ENCODE results near the gene ENAH.
"Not testable (repeated sequence)": the region's sequence is repeated elsewhere in the genome, so short reads cannot be mapped to it uniquely, and the experiment has no call there.

The ENAH gene

DNA sequence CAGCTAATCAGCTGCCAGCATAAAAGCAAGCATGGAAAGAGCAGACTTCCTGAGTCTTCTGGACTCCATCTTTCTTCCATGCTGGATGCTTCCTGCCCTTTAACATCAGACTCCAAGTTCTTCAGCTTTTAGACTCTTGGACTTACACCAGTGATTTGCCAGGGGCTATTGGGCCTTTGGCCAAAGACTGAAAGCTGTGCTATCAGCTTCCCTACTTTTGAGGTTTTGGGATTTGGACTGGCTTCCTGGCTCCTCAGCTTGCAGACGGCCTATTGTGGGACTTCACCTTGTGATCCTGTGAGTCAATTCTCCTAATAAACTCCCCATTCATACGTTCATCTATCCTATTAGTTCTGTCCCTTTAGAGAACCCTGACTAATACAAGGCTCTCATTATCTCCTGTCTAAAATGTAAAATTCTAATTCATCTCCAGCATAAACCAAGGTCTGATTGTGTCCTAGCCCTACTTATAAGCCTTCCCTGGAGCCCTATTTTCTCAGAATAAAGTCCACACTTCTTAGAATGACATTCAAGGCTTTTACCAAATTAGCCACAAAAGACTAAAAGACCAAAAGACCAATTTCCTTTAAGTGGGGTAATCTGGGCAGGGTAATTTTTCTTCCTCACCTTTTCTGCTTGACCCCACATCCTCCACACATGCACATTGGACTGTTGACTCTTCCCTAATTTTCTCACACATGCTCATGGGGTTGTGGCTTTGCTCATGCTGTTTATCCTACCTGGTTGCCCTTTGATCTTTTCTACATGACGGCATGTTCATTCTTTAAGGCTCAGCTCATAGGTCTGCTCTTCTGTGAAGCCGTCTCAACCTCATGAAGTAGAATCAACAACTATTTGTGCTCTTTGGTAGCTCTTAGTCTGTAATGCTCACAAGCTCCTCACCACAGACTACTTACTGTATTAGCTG lies 18.1 kb upstream of the ENAH start:
- no peak for DNase-seq

DNA sequence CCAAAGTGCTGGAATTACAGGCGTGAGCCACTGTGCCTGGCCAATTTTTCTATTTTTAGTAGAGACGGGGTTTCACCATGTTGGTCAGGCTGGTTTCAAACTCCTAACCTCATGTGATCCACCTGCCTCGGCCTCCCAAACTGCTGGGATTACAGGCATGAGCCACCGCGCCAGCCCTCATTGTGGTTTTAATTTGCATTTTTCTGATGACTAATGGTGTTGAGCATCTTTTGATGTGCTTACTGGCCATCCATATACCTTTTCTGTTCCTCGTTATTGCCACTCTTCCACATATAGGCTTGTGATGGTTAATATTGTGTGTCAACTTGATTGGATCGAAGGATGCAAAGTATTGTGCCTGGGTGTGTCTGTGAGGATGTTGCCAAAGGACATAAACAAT lies 17.4 kb upstream of the ENAH start:
- no peak for DNase-seq

DNA sequence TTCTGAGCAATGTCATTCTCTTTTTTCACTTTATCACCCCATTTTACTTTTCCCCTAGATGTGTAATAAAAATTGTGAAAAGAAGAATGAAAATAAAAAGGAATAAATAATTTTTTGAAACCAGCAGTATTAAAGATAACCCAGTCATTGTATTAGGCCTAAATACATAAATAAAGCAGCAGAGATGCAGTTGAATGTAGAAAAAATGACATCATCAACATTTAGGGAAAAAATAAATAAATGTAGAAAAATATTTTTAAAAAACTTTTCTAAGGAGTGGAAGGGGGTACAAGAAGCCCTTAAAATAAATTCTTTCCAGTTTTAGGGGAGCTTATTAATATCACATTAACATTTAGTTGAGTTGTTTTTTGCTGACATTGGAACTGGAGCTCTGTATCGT lies 15.3 kb upstream of the ENAH start:
- no peak for DNase-seq

DNA sequence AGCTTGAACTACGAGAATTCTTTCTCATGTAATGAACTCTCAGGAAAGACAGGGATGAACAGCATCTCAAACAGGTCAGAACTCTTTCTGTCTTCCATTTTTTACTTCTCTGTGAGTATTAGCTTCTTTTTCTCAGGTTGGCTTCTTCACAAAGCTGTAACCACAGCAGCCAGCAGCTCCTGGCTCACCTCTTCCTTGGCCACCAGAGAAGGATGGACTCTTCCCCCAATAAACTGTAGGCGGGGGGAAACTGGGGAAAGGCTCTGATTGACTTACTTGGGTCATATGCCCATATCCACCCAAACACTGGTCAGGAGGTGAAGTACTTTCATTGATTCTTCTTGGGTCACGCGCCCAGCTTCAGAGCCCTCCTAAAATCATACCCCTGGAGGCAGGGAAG lies 14.4 kb upstream of the ENAH start:
- no peak for DNase-seq

DNA sequence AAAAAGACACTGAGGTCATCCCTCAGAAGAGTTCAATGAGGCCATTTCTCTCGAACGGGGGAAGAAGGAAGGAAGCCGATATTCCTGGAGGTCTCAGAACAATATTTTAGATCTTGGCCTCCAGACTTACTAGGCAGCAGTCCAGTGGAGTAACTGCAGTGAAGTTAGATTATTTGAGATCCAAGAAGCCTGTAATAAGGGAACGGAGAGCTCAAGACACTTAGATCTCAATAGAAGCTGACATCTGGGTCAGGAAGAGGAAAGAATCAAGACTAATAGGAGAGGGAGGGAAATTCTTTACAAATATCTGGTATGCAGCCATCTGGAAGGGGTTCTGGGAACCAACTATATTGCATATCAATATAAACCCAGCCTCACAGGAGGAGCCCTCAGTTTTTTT lies 13.6 kb upstream of the ENAH start:
- DNase-seq, result no peak

DNA sequence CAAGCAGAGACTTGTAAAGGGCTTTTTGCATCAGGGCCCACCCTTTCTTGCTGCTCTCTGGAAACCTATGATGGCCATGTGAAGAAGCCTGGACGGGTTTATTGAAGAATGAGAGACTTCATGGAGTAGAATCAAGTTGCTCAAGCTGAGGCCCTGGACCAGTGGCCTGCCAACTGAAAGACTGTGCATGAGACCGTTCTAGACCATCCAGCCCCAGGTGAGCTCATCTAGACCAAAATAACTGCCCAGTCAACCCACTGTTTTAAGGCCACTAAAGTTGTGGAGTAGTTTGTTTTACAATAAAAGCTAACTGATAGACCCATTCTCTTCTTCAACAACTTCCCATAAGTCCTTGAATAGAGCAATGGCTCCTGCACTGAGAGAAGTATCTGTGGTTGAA lies 11.8 kb upstream of the ENAH start:
- DNase-seq, result no peak

DNA sequence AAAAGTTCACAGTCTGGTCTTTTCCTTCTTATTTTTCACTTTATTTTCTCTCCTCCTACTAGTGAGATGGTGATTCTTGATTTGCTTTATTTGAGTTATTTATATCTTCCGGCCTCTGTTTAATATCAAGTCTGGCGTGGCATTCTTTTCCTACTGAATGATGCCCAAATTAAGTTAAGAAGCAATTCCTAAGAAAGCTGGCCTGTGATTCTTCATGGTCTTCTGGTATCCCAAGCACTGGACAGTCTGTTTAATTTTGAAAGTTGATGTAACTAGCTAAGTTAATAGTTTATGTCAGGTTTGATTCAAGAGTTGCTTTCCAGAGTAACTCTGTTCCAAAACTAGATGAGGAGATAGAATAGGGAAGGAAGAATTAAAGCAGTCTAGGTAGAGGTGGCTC lies 9.2 kb upstream of the ENAH start:
- no peak for DNase-seq

DNA sequence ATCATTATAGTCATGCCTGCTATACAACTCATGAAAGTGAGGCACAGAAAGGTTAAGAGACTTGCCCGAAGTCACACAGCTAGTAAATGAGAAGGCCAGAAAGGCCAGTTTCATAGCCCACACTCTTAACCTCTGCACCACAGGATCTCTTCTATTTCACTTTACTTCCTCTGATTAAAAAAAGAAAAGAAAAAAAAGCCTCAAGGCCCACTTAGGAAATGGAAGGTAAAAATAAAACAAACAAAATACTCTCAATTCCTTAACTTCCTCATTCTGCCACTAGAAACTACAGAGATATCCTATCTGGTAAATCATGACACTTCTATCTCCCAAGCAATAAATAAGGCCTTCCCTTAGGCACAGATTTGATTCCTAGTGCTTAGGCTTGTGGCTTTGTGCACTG lies 7.6 kb upstream of the ENAH start:
- no peak for DNase-seq

DNA sequence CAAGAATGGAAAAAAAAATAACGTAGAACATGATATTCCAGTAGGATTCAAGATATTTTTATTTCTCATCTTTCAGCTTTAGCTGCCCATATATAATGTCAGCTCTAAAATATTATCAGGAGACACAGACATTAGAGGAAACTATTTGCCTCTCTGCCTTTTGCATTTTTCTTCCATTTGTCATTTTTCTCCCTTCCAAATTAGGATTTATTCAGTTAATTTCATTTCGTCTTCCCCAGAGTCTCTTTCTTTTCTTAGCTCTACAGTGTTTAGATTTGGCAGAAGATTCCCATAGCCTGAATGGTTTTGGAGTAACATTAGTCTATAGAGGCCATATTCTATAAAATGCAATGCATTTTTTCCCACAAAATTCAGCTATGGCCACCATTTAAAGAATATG lies 5.1 kb upstream of the ENAH start:
- DNase-seq, result no peak

DNA sequence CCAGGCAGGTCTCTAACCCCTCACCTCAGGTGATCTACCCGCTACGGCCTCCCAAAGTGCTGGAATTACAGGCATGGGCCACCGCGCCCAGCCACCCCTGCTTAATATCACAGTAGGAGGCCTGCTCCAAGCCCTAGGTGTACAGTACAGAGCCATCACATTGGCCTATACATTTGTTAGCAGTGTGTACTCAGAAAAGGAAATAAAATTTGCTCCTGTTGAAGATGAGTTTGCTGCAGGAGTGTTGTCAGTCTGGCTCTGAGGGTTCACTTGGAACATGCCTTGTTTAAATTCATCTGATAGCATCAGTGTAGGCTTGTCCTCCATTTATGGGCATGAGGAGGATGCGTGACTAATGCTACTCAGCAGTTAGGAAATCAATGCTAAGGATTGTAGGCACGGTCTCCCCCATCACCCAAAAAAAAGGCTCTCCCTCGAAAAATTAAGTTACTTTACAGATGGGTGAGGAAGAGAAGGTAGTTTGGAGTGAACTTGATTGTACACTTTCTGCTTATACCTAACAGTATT lies 4.6 kb upstream of the ENAH start:
- no peak for DNase-seq

DNA sequence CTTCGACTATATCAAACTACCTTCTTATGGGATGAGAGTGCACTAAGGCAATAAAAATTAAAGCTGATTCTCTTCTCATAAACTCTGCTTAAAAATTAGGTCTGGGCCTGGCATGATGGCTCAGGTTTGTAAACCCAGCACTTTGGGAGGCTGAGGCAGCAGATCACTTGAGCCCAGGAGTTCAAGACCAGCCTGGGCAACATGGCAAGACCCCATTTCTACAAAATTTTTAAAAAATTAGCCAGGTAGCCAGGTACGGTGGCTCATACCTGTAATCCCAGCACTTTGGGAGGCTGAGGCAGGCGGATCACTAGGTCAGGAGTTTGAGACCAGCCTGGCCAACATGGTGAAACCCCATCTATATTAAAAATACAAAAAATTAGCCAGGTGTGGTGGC lies 3.3 kb upstream of the ENAH start:
- not testable (repeated sequence) for DNase-seq

DNA sequence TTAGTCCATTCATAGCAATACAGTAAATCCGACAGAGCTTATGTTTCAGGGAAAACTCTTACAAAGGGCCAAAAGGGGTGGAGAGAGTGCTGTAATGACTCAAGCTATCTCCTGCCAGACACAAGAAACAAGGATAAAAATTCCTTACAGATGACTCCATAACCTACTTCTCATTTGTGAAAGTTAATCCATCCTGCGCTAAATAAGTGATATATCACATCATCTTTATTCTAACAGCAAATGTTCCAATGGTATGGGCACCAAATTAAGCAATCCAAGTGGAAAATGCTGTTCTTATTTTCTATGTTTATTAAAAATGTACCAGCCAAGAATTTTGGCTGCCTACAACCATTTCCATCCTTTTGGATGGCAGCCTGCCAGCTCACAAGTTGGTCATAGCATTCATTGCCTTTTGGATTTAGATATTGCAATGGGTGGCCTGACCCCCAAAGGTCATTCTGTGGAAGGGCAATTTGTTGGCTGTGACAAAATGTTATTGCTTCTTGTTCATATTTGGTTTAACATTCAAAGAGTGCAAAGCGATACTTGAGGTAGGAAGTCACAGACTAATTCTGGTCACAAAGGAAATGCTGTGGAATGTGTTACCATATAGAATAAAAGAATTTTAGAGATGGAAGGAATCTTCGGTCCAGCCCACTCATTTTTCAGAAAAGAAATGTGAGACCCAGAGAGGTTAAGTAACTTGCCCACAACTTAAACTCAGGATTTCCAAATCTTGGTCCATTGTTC lies 2.8 kb upstream of the ENAH start:
- no peak for DNase-seq

DNA sequence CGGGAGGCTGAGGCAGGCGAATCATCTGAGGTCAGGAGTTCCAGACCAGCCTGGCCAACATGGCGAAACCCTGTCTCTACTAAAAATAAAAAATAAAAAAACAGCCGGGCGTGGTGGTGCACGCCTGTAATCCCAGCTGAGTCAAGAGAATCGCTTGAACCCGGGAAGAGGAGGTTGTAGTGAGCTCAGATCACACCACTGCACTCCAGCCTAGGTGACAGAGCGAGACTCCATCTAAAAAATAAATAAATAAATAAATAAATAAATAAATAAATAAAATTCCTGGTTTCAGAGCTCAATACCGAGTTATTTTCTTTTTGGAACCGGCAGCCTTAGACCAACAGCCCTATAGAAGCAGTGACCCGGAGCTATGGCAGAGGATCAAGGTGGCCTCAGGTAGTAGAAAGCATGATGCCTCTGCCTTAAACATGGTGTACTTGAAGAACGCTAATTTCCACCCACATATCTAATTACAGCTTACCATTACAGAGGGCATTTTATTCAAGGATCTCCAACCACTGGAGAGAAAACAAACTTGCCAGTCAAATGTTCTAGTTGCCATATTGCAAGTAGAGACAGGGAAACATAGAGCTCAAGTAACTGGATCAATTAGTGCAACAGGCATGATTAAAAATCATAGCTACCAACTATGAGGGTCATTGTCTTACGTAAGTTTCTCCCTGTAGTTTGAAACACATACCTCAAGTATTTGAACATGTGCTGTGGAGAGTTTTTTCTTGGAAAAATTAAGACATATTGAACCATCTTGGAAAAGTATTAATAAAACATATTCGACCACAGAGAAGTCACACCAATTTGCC lies 2.0 kb upstream of the ENAH start:
- DNase-seq, result no peak

DNA sequence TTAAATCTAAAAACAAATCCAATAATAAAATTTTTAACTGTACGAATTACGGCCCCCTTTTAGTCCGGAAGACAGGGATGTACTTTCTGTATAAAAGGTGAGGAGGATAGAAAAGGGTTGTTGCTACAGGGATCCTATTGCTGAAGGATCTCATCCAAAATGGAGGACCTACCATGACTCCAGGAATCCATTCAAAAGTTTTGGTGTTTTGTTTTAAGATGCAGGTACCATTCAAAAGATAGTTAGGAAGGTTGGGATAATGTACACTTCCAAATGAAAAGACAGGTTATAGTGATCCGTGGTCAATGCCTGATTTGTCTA lies 1.3 kb upstream of the ENAH start:
- no peak for DNase-seq

DNA sequence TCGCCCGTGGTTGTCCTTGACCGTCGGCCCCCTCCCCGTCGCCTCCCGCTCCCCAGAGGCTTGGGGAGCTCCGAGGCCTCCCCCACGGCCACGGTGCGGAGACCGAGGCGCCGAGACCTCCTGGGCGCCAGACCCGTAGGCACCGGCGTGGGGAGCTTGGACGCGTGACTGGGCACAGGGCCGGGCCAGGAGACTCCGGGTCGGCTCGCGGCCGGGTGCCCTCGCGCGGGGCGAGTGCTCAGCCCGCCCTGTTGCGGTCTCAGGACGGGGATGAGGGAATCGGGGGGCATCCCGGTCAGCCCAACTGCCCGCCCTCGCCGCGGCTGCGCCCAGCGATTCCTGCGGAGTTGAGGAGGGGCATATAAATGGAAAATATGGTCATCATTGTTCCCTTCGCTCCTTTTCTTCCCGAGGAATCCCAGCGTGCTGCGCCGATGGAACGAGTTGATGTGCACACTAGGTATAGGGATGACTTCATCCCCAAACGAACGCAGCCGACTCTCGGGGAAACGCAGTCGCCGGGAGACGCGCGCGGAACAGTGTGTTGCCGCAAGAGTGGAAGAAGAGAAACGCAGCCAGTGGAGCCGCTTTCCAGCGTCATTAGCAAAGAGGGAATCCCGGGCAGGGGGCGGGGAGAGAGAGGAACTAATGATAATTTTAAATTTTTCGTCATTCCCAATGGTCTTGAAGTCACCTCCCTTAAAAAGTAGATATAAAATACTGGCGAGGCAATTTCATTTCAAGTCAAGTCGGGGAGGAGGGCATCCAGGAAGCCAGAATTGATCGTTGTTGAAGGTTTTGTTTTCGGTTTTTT lies 747 bp upstream of the ENAH start:
- DNase-seq, result peak; percentile 68

DNA sequence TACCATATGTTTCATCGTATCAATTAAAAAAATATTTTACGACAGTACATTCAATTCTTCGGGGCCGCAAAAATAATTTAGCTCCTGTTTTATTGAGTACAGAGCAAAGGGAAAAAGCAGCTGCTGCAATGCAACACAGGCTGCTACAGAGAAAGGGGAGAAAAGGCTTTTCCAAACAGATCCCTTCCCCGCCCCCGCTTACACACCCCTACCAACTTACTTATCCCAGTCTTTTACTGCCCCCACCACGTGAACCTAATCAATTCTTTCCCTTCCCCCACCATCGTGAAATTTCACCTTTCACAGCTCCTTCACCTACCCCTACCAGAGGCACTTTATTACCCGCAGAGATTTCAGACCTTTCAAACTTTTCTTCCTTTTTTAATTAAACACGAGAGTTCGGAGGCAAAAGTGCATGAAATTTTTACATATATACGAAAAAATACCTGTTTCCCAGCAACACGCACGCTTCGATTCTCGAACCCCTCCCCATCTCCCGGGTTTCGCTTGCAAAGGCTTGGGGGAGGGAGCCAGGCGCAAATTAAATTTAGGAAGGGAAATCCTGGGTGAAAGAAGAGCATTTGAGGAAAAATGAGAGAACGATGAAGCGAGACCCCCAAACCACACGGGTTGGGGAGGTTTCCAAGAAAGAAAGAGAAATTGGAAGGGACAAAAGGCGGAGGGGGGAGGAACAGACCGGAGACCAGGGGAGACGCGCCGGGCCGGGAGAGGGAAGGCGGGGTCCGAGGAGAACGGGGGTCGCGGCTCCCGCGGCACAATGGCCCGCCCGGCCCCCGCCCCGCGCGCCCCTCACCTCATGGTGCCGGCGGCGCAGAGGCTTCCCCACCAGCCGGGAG lies 823 bp downstream of the ENAH start:
- DNase-seq, result peak; percentile 83

DNA sequence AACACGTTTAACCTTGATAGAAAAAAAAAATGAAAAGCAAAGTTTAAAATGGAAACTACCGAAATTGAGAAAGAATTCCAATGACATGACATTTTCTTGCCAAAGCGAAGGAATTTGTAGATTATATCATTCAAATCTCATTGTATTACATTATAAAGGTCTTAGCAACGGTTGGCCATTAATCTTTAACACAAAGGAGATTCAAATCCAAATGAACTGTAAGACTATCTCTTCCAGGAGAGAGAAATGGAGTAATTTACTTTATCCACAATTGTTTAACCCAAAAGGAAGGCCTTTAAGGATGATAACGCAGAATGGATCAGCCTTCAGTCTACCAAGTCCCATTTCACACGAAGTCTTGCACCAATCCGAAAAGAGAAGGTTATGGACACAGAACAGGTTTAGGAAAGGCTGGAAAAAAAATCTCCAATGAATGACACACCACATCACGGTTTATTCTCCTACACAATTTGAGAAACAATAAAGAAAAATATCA lies 1.5 kb downstream of the ENAH start:
- DNase-seq, result peak; percentile 83

DNA sequence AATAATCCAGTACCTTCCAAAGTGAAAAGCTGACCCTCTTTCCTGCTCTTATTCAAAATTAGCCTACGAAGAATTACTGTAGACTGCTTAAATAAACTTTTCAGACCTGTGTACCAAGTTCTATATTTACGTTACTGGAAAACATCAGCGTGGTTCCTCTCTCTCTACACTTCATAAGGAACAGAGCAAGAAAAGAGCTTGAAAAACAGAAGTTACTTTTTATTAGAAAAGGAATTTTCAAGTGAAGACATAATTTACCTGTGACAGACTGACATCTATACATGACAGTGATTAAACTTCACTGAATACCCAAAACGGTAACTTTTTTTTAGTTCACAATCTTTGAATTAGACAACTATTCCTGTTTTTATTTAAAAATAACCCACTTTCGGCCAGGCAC lies 2.7 kb downstream of the ENAH start:
- no peak for DNase-seq

DNA sequence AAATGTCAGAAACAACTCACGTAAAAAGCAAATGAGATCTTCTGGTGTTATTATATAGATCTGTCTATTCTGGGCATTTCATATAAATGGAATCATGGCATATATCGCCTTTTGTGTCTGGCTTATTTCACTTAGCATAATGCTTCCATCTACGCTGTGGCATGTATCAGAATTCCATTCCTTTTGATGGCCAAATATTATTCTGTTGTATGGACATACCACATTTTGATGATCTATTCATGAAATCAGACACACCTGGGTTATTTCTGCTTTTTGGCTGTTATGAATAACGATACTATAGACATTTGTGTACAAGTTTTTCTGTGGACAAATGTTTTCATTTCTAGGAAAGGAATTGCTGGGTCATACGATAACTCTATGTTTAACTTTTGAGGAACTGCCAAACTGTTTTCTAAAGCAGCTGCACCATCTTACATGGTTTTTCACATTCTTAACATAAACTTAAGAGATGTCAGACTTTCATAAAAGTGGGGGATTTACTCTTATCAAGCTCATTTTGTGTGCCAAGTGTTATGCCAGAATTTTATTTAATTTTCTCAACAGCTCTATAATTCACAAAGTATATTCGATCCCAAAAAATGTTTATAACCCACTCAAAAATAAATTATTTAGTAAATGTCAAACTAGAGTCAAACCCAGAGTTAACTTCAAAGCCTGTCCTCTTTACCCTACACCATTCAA lies 7.6 kb downstream of the ENAH start:
- DNase-seq, result no peak

DNA sequence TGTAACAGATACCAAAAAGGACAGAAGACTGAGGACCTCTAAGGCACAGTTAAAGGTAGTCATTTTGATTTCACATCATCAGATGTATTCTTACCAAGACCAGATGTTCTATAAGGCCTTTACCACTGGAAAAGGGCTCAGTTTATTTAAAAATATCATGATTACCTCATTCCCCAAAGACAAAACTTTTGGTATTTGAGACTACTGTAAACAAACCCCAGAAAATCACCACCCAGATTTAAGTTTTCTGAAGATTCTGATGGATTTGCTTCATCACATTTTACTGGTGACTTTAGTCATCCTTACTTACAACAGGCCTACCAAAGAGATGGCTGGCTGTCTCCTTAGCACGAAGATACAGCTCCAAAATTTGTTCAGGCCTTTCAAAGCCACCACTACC lies 8.3 kb downstream of the ENAH start:
- no peak for DNase-seq

DNA sequence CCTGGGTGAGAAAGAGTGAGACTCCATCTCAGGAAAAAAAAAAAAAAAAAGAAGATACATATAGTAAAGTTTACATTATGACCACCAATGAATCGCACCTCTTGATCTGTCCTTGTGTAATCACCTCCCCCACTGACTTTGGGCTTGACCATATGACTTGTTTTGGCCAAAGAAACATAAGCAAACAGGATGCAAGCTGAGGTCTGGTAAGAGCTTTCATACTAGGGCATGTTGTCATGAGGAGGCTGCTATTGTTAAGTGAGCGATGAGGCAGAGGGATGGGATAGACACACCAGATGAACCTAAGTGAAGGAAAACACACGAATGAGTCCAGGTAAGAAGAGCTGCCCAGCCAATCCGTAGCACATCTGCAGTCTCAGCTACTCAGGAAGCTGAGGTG lies 10.7 kb downstream of the ENAH start:
- DNase-seq, result no peak

All from DMS79 treated with DMSO at 0.1 percent for 48 hours (cell line).